Measurements from ENCODE around the gene MEAK7.

The MEAK7 gene

GRCh38 chr16:84486551-84487235 lies 17.8 kb downstream of the MEAK7 start:
- TF ChIP-seq, protein P1, sequence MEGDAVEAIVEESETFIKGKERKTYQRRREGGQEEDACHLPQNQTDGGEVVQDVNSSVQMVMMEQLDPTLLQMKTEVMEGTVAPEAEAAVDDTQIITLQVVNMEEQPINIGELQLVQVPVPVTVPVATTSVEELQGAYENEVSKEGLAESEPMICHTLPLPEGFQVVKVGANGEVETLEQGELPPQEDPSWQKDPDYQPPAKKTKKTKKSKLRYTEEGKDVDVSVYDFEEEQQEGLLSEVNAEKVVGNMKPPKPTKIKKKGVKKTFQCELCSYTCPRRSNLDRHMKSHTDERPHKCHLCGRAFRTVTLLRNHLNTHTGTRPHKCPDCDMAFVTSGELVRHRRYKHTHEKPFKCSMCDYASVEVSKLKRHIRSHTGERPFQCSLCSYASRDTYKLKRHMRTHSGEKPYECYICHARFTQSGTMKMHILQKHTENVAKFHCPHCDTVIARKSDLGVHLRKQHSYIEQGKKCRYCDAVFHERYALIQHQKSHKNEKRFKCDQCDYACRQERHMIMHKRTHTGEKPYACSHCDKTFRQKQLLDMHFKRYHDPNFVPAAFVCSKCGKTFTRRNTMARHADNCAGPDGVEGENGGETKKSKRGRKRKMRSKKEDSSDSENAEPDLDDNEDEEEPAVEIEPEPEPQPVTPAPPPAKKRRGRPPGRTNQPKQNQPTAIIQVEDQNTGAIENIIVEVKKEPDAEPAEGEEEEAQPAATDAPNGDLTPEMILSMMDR (IDR thresholded peaks at IDR 0.05) = no peak

DNA sequence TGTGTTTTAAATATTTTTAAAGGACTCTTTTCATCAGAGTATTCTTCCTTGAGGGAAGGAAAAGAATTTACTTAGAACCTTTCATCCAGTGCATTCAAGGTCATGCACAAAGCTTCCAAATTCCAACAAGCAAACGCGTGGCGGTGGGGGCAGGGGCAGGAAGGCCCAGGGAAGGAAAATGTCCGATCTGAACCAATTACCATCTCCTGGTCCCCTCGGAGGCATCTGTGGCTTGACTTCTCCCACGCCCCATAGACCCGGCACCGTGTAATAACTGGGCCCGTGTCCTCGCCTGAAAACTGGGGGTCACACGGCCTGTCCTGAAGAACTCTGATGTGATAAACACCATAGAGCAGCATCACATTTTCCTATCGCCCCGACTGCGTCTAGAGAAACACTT lies 18.3 kb downstream of the MEAK7 start:
- TF ChIP-seq, protein P1 (IDR thresholded peaks at IDR 0.05) = no peak

DNA sequence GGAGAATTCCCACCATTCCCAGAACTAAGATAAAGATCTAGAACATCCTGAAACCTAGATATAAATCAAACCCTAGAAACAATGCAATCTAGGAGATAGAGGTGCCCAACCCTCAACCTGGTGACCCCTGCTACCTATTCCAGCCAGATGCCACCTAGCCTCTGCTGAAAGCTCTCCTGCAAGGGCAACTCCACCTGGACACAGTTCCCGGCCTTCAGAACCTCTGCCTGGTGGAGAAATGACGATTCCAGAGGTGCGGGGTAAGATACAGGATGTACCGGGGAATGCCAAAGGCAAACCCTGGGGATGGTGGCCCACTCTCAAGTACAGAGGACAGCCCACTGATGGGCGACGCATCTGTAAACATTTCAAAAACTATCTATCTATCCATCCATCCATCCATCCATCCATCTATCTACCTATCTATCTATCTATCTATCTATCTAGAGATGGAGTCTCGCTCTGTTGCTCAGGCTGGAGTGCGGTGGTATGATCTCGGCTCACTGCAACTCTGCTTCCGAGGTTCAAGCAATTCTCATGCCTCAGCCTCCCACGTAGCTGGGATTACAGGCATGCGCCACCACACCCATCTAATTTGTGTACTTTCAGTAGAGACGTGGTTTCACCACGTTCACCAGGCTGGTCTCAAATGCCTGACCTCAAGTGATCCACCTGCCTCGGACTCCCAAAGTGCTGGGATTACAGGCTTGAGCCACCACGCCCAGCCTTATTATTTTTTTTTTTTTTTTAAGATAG lies 19.0 kb downstream of the MEAK7 start:
- TF ChIP-seq, protein P1 (IDR thresholded peaks at IDR 0.05) = no peak

- TF ChIP-seq, protein P1 (IDR thresholded peaks at IDR 0.05) = peak; percentile 82
Measured at GRCh38 chr16:84484579-84485254, 19.7 kb downstream of the MEAK7 start.

GRCh38 chr16:84483882-84484565 lies 20.4 kb downstream of the MEAK7 start:
- TF ChIP-seq, protein P1 (IDR thresholded peaks at IDR 0.05) = no peak

DNA sequence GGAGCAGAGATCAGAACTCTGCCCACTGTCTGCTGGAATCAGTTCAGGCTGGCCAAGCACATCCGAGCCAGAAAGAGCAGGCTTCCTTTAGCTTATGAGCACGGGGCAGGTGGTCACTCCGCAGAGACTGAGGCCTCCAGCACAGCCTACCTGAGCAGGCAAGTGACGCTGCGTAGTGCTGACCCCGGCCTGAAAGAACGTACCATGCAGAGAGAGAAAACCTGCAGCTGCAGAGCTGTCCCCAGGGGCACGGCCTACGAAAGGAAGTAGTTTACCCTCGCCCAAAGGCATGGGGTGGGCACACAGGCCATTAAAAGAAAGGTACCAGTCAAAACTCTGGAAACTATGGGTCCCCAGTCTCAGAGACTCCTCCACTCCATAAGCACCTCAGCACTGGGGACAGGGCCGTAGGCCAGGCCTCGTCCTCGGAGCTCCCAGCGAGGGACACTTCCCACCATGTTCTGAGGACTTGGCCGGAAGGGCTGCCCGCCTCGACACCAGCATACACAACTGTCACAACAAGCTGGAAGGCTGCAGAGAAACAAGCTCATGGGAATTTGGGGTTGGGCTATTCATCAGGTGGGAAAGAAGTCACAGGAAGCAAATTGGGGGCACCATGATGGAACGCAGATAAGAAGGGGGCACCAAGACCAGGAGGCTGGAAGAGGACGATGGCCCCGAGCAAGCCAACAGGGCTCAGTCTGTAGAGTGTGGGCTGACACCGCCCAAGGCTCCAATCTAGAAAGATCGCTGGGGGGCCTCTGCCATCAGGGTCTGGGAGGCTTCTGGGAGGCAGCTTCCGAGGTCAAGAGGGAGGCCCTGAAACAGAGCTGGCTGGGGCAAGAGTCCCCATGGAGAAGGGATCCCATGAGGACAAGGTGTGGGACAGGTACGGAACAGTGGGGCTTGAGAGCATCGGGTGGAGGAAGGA lies 21.2 kb downstream of the MEAK7 start:
- TF ChIP-seq, protein P1 (IDR thresholded peaks at IDR 0.05) = no peak

Measured in LNCAP (cell line).